HL-60/S4 (cell line): Measurements from ENCODE around the gene TCP1.
"Not testable (repeated sequence)": the region's sequence is repeated elsewhere in the genome, so short reads cannot be mapped to it uniquely, and the experiment has no call there.

Experiments
- in situ Hi-C: fragments of 300-500 bp; cut with MboI; formaldehyde crosslinking; loops from 2 replicates; pipeline ENCODE4 v1.14.3; 2022; ENCODE audit warnings: low sequenced_read_pairs

TCP1 gene

GRCh38 chr6:159745081-159745480 lies 44.3 kb downstream of the TCP1 start:
- in situ Hi-C loops, result no loop called here

- in situ Hi-C loops, result no loop called here
Measured at GRCh38 chr6:159742165-159742564, 47.2 kb downstream of the TCP1 start.

DNA sequence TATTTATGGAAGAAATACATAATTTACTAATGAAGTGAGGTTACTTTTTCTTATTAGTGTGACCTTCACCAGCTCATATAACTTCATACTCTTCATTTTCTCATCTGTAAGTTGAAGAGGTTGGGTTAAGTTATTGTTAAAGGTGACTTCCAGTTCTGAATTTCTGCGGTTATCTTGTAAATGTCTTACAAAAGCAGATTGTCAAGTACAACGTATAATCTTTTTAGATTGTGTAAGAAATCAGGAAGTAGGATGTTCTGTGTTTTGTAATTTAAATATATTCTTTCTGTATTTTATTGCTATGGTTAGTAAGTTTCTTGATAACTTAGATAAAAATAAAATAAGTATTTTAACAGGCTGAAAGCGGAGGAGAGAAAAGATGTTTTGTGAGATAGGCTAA lies 50.1 kb downstream of the TCP1 start:
- in situ Hi-C loops, result no loop called here

DNA sequence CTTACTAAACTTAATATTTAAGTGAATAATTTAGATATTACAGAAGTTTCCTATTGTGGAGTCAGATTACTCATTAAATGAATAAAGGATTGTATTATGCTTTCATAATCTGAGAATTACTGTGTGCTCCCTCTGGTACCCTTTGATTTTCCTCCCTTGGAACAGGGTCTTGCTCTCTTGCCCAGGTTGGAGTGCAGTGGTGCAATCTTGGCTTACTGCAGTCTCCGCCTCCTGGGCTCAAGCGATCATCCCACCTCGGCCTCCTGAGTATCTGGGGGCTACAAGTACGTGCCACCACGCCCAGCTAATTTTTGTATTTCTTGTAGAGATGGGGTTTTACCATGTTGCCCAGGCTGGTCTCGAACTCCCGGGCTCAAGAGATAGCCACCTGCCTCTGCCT lies 52.5 kb downstream of the TCP1 start:
- in situ Hi-C loops, result no loop called here

- in situ Hi-C loops, result not testable (repeated sequence)
Measured at GRCh38 chr6:159733395-159733794, 56.0 kb downstream of the TCP1 start.

DNA sequence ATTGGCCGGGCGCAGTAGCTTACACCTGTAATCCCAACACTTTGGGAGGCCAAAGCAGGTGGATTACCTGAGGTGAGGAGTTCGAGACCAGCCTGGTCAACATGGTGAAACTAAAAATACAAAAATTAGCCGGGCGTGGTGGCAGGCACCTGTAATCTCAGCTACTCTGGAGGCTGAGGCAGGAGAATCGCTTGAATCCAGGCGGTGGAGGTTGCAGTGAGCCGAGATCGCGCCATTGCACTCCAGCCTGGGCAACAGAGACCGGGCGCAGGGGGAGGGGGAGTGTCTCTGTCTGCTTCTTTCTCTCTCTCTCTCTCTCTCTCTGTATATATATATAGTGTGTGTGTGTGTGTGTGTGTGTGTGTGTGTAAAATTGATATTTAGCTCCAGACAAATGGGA lies 56.9 kb downstream of the TCP1 start:
- in situ Hi-C loops, result not testable (repeated sequence)

DNA sequence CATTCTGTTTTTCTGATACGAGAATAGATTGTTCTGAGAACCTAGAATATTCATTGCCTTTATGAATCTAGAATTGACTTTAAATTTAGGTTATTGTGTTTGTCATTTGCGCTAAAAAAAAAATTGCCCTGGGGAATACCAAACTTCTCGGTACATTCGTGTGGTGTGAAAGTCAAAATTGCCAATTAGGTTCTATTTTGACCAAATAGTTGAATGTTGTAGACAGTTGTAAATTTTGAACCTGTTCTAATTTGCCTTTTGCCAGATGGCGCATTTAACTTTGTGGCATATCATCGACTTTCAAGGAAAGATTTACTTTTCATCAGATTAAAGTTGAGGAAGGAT lies 59.1 kb downstream of the TCP1 start:
- in situ Hi-C loops, result no loop called here

DNA sequence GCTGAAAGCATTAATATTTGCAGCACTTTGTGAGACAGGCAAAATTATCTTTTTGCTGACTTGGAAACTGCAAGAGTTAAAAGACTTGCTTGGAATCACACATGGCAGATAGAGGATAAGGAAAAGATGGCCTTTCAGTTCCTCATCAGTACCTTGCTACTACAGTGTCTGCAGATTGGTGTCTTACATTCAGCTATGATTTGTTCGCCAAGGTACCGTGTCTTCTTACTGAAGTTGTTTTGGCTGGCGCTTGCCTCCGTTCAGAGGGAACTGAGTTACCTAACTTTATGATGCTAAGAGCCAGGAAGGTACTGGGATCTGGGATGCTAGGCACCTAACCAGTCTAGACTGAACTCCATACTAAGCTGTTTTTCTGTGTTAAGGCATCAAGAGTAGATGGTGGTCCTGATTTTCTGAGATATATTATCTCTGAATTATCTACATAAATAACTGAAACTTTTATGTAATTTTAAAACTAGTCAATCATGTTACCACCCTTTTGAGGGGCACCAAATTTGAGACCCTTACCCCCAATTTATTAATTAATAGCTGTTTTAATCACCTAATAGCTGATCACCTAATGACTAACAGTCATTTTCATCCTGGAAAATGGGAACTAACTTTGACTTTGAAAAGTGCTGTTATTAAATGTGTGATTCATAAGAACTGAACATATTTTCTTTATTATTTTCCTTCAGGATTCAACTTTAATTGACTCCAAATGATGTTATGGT lies 59.6 kb downstream of the TCP1 start:
- in situ Hi-C loops, result no loop called here

DNA sequence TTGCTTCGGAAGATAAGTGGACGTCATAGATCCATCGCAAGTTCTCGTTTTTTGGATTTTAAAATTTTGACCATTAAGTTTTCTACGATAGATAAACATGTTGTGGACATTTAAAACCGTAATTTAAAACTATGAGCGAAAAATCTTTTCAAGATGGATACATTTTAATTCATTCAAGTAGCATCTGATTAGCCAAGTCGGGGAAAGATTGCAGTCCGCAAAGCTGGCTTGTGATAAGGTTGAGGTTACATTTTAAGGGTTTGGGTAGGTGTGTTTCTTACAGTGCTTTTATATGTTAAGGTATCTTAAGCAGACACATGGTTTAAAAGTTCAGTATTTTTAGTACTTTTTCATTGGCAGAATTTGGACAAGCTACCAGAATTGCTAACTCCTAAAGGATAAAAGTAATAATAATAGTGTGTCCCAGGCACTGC lies 60.9 kb downstream of the TCP1 start:
- in situ Hi-C loops, result no loop called here
